GM12878 (cell line): ENCODE measurements around the gene C20orf202. TPM values are rescaled to one million over a fixed set of nuclear protein-coding genes. Genes with fewer than 3 reads are reported as not detected.

ENCODE experiments used
- ATAC-seq: fragments of 200-7000 bp; cut with Tn5 transposase; 3 replicates; pipeline ENCODE4 v1.9.1; 2020; ENCODE audit warnings: mild to moderate bottlenecking, moderate library complexity
- BruUV-seq: library from RNA; stranded (reverse); fragments of 400-500 nt; replicated peaks from 2 replicates; lab custom pipeline; 2021; lab: Mats Ljungman, UMichigan
- CTCF ChIA-PET: fragments of 300-600 bp; sonication (Branson Sonifier 250); formaldehyde crosslinking; extraction: SDS; loops from one replicate; lab custom pipeline; 2021; ENCODE audit warnings: inconsistent platforms; lab: Yijun Ruan, JAX
- POLR2A ChIA-PET: fragments of 350-600 bp; formaldehyde crosslinking; extraction: SDS; loops from one replicate; lab custom pipeline; 2021; ENCODE audit warnings: inconsistent platforms; lab: Charles Lee
- RAD21 ChIA-PET: fragments of 300-600 bp; sonication (Branson Sonifier 250); formaldehyde crosslinking; loops from one replicate; lab custom pipeline; 2023; ENCODE audit warnings: antibody characterized with exemption; ENCODE audit not compliant: unreplicated experiment; lab: Charles Lee
- SMC1A ChIA-PET: fragments of 300-600 bp; sonication (Branson Sonifier 250); formaldehyde crosslinking; loops from one replicate; lab custom pipeline; 2023; ENCODE audit not compliant: unreplicated experiment, uncharacterized antibody; lab: Charles Lee
- DNase-seq: peaks from one replicate; pipeline ENCODE4 v3.0.0-alpha.2; 2011; ENCODE audit warnings: low read depth, low spot score
- FAIRE-seq: peaks from 3 replicates; lab custom pipeline; 2011; peaks lifted over from hg19 to GRCh38; lab: Jason Lieb, UNC
- H2AFZ ChIP-seq: 2 replicates; pipeline ENCODE4 v1.6.0; 2011; ENCODE audit warnings: low read depth, low read length, control low read depth; ENCODE audit not compliant: control insufficient read depth
- H3K27ac ChIP-seq: 2 replicates; pipeline ENCODE4 v1.5.1; 2011; ENCODE audit warnings: control low read depth; ENCODE audit not compliant: control insufficient read depth, insufficient read depth
- H3K27me3 ChIP-seq, 2 experiments: replicated peaks in 1 of 2; 2 replicates each; pipeline versions ENCODE4 v1.6.0 to v1.6.1; 2011; ENCODE audit warnings: low read length in 1 of 2; ENCODE audit not compliant: control insufficient read depth in 2 of 2, insufficient read depth in 2 of 2
- H3K36me3 ChIP-seq, 2 experiments: 2 replicates each; pipeline ENCODE4 v1.5.1; 2011; ENCODE audit warnings: low read length in 1 of 2; ENCODE audit not compliant: control insufficient read depth in 2 of 2, insufficient read depth in 2 of 2
- H3K4me1 ChIP-seq: 2 replicates; pipeline ENCODE4 v1.6.1; 2011; ENCODE audit warnings: mild to moderate bottlenecking, low read length, moderate library complexity, mixed read lengths; ENCODE audit not compliant: control insufficient read depth, insufficient read depth
- H3K4me2 ChIP-seq: 2 replicates; pipeline ENCODE4 v1.6.0; 2011; ENCODE audit warnings: control low read depth; ENCODE audit not compliant: control insufficient read depth, insufficient read depth
- H3K4me3 ChIP-seq: fragments of 200-600 bp; sonication (generic); 2 replicates; pipeline ENCODE4 v1.5.1; 2016
- H3K79me2 ChIP-seq: 2 replicates; pipeline ENCODE4 v1.6.0; 2011; ENCODE audit warnings: low read length; ENCODE audit not compliant: control insufficient read depth, insufficient read depth
- H3K9ac ChIP-seq: 2 replicates; pipeline ENCODE4 v1.8.0; 2011; ENCODE audit warnings: low read length, control low read depth, mixed read lengths; ENCODE audit not compliant: control insufficient read depth, insufficient read depth
- H3K9me3 ChIP-seq: replicated peaks from 3 replicates; pipeline ENCODE4 v1.5.1; 2011; ENCODE audit warnings: mild to moderate bottlenecking, low read length; ENCODE audit not compliant: control insufficient read depth, insufficient read depth
- H4K20me1 ChIP-seq: 2 replicates; pipeline ENCODE4 v1.6.0; 2011; ENCODE audit not compliant: control insufficient read depth, insufficient read depth
- CEBPB ChIP-seq, 2 experiments: fragments of 150-350 bp in 1 of 2; IDR thresholded peaks; 2 replicates each; pipeline ENCODE4 v1.6.1; 2012 to 2014; ENCODE audit warnings: low read depth in 2 of 2, low read length in 2 of 2, borderline replicate concordance in 1 of 2, inconsistent platforms in 1 of 2
- GABPA ChIP-seq: IDR thresholded peaks from 2 replicates; pipeline ENCODE4 v1.6.1; 2014; ENCODE audit warnings: antibody characterized with exemption, low read depth, mild to moderate bottlenecking, inconsistent platforms
- NBN ChIP-seq: fragments of 450-650 bp; IDR thresholded peaks from 2 replicates; pipeline ENCODE4 v1.6.1; 2016
- RELB ChIP-seq: fragments of 450-650 bp; IDR thresholded peaks from 2 replicates; pipeline ENCODE4 v1.6.1; 2017; ENCODE audit warnings: low read depth, mild to moderate bottlenecking, moderate library complexity
- SKIL ChIP-seq: fragments of 450-650 bp; IDR thresholded peaks from 2 replicates; pipeline ENCODE4 v1.6.1; 2017; ENCODE audit warnings: mild to moderate bottlenecking, low read depth, inconsistent platforms; ENCODE audit not compliant: poor library complexity, severe bottlenecking
- STAT1 ChIP-seq: fragments of 450-650 bp; conservative IDR thresholded peaks from 2 replicates; pipeline ENCODE4 v1.6.1; 2014; ENCODE audit warnings: antibody characterized with exemption, mild to moderate bottlenecking
- ZNF592 ChIP-seq: fragments of 450-650 bp; IDR thresholded peaks from 2 replicates; pipeline ENCODE4 v1.6.1; 2017; ENCODE audit warnings: mild to moderate bottlenecking, moderate library complexity
- ZNF687 ChIP-seq: fragments of 450-650 bp; IDR thresholded peaks from 2 replicates; pipeline ENCODE4 v1.6.1; 2017; ENCODE audit warnings: mild to moderate bottlenecking, moderate library complexity
- WGBS: methylation state at CpG from one replicate; pipeline ENCODE4 v1.1.6; 2016; ENCODE audit warnings: low lambda C conversion rate; ENCODE audit not compliant: insufficient replicate concordance, insufficient coverage; ENCODE audit errors: missing lambda C conversion rate; 5-methylcytosine and 5-hydroxymethylcytosine counted together
- in situ Hi-C: fragments of 300-500 bp; cut with MboI; formaldehyde crosslinking; loops from 9 replicates; pipeline ENCODE4 v1.14.3; 2018; ENCODE audit warnings: mixed read lengths
- intact Hi-C: fragments of 100-400 bp; cut with micrococcal nuclease; formaldehyde crosslinking; loops from one replicate; pipeline ENCODE4 v1.14.2; 2022; ENCODE audit not compliant: unreplicated experiment
- polyA plus RNA-seq, 11 experiments: library from polyadenylated mRNA; depleted of rRNA in 4 of 11; unstranded in 6 of 11; stranded (reverse) in 5 of 11; fragments of >200 nt; fragmentation: Nextera tagmentation in 4 of 11; fragmentation: Illumina TruSeq in 1 of 11; extraction: Ambion mirVana in 4 of 11; extraction: Trizol in 1 of 11; gene quantifications; 1 replicate in 1 of 11; 2 replicates in 10 of 11; pipeline versions ENCODE4 v1.2.1 to v1.2.3, GENCODE V29; 2011 to 2016; ENCODE audit warnings: inconsistent platforms in 2 of 11, missing spikeins in 2 of 11, low read depth in 1 of 11
- total RNA-seq, 4 experiments: library from RNA; depleted of rRNA in 3 of 4; stranded (reverse); fragments of >200 nt in 3 of 4; fragmentation: Illumina TruSeq in 1 of 4; extraction: Trizol in 1 of 4; gene quantifications; 2 replicates each; pipeline versions ENCODE4 v1.2.1 to v1.2.3, GENCODE V29; 2013 to 2021

Gene C20orf202
- total and polyA plus RNA-seq, 10 of the 15 experiments (the other 5 are each of a cell fraction or from before 2014, with no cell fraction given), result 0.04 TPM; not detected in 8

GRCh38 chr20:1185790-1186334 is 17.4 kb upstream of the C20orf202 start (continued):
- TF ChIP-seq SKIL, result no peak
- TF ChIP-seq GABPA, result no peak
- TF ChIP-seq, all 136 proteins: peak for 6

GRCh38 chr20:1186367-1186991 is 16.8 kb upstream of the C20orf202 start:
- no peak overlapping the region for H3K27ac ChIP-seq
- H3K4me2 ChIP-seq, result no peak overlapping the region
- no peak overlapping the region for H2AFZ ChIP-seq
- in situ Hi-C loops (no loop called here), intact Hi-C loops (no loop called here)
- no peak overlapping the region for H3K4me3 ChIP-seq
- no peaks in the 10 kb centered on the region for H4K20me1 ChIP-seq
- WGBS, result 53% methylated on average over 13 of the region's 13 CpGs
- H3K9me3 ChIP-seq, result no peaks in the 10 kb centered on the region
- BruUV-seq, result no TSS peak
- ChIA-PET RAD21 (no interaction called here), CTCF (interaction anchor here (1.9 kb wide), 1 partner anchor 27 kb away, joined by 5 read pairs; no protein-coding TSS in a partner anchor), POLR2A (no interaction called here), SMC1A (interaction anchor here (0.8 kb wide), 1 partner anchor 79 kb away, joined by 3 read pairs; no protein-coding TSS in a partner anchor)
- no peaks in the 10 kb centered on the region for H3K36me3 ChIP-seq
- H3K9ac ChIP-seq, result no peak overlapping the region
- no peaks in the 10 kb centered on the region for H3K4me1 ChIP-seq
- H3K27me3 ChIP-seq, result peaks cover 2 to 4% of the 10 kb centered on the region in 2 experiments; a peak in 3 of 4 replicates
- ATAC-seq (no peak), FAIRE-seq (no peak), DNase-seq (no peak)
- H3K79me2 ChIP-seq, result no peaks in the 10 kb centered on the region
- TF ChIP-seq RELB (no peak), STAT1 (no peak), NBN (no peak), ZNF687 (no peak), ZNF592 (no peak), CEBPB (IDR thresholded peaks at IDR 0.05; ENCODE audit: borderline replicate concordance in 1 of 2, low read depth in 2 of 2, low read length in 2 of 2) (no peak)
